ENCODE results near the gene NRF1.
A peak's percentile ranks its signal among the peaks of the same experiment; 100 is the strongest.

NRF1 gene

DNA sequence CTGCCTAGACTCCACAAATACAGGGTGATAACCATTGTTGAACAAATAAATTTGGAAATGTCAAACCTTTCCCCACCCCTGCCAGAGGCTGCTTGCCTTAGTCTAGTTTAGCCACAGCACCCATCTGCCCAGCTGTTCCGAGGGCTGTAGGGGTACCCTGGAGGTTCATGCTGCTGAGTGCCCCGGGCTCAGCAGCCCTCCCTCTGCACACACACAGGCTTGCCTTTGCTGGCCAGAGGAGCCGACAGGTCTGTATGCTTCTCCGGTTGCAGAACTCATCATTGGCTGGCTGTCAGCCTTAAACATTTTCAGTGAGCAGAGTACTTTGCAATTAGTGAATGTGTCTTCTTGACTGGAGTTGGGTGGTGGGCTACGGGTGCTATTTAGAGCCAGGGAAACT, 122.9 kb downstream of the NRF1 start:
- no peak for DNase-seq (ENCODE audit: low read depth in 2 of 2)

DNA sequence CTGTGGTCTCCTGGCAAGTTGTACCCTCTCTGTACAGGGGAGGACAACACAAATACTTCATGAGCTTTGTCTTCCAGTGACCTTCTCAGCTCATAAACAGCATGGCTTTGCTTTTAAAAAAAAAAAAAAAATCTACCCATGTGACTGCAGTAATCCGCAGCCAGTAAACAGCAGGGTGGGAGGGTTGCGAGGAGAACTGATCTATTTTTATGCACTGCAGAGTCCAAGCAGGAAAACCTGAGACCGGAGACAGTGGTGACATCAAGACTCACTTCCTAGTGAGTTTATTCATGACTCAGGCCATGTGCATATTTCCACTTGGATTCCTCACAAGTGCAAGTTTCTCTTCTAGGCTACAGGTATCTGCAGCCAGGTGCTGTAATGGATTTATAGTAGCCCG, 127.9 kb downstream of the NRF1 start:
- no peak for DNase-seq (ENCODE audit: low read depth in 2 of 2)

DNA sequence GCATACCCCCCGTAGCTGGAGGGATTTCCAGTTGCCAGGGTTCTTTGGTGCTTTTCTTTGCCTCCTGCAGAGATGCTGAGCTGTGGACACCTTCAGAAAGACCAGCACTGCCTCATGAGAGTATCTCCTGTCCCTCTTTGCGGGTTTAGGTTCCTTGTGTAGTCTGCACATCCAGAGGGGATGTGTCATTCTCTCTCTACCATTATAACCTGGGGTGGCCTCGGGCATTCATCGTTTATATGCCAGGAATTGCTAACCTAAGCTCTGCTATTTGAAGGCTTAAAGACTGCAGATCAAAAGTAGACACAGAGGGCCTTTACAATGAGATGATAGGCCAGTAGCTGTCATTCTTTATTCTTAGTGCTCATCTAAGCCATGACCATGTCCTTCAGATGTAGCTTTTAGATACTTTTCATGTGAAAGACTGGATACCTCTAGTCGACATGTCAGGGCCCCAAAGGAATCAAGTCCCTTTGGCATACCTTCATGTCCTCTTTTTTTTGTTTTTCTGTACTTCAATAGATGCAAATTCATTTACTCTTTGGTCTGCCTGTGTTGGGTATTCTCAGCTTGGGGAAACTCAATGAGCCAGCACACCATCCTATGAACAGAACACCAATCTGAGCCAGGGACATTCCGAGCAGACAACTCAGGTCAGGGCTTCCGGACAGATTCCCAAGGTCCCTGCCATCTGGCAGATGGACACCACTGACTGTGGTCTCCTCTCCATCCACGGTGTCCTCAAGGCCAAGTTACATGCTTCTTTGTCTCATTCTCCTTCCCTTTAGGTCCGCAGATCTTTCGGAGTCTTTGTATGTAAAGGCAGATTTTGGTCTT, 129.3 kb downstream of the NRF1 start:
- DNase-seq (ENCODE audit: low read depth in 2 of 2), result no peak

DNA sequence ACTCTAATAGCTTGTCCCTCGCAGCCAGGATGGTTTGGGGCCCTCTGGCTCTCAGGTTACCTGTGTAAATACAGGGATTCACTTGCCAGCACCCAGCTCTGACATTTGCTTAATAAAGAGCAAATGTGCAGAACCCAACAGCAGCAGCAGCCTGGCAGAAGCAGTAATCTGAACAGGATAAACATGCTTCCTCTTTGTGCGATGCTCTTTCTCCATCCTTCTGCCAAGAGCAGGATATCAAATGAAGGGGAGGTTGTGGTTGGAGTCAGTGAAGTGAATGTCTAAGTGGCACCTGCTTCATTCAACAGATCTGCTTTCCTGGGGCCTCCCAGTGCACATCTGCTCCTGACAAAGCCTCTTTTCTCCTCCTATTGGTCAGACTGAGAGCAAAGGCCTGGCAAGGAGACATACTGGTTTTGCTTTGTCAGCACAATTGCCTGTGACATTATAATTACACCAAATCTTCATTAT, 130.3 kb downstream of the NRF1 start:
- no peak for DNase-seq (ENCODE audit: low read depth in 2 of 2)

DNA sequence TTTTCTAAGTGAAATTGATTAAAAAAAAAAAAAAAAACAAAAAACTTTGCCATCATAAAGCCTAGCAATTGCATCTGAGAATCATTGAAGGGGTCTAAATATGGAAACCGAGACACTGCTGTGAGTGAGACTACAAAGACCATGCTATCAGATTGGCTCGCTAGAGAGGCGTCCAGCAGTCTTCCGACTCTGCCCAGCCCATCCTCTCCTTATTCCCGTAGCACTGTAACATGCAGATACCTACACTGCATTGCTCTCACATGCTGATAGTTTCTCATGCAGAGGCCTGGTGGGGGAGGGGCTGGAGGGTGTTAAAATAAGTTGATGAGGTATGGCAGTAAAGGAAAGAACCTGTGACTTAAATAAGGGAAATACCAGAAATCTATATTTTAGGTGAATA, 130.7 kb downstream of the NRF1 start:
- DNase-seq (ENCODE audit: low read depth in 2 of 2), result no peak

DNA sequence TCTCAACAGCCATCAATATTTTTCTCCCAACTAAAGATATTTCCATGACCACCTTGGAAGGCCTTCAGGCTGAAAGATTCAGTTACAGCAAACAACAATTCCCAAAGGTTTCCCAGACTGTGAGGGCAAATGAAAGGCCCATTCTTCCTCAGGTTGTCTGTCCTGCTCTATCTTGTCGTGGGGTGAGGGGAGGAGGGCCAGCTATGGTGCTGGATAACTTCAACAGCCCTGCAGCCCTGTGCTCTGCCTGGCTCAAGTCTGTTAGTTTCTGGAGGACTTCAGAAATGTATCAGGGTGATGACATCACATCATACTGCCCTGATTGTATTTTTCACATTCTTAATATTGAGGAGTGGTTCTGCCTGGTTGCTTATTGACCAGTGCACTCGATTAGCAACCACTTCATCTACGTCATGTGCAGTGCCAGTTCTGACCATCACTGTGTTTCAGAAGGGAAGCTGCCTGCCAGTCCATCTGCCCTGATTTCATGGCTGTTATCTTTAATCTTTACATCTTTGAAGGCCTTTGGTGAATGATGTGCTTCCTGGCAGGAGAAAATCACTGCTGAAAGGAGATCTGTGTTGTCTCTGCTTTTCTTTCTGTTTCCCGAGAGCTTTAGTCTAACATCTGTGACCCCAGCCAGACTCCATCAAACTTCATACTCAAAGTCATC, 135.5 kb downstream of the NRF1 start:
- no peak for DNase-seq (ENCODE audit: low read depth in 2 of 2)

DNA sequence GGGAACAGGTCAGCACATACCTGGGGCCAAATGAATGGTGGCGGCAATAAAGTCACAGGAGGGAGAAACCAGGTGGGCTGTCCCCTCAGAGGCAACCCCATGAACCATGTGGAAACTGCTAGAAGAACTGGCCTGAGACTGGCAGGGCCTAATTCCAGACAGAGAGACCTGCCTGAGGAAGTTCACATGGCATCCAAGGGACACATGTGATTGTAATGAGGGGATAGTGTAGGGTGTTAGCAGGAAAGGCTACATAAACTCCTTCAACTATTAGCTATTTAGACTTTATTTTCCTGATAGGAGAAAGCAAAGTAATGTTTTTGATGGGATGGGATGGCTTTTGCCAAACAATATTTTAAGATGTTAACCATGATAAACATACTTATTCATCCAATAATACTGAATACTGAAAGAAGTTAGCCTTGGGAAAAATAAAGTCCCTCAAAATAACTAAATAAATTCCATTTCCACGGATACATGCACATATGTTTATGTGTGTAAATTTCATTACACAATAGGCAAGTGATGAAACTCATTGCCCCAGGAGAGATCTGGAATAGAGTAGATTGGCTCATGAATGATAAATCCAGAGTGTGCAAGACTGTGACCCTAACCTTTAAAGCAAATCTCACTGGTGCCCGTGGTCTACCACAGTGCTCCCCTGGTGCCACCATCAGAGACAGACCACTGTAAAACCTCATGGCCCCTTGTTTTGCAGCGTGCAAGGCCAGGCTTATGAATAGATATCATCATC, 137.0 kb downstream of the NRF1 start:
- peak in 1 of 2 experiments; percentile 5 for DNase-seq (ENCODE audit: low read depth in 2 of 2)

DNA sequence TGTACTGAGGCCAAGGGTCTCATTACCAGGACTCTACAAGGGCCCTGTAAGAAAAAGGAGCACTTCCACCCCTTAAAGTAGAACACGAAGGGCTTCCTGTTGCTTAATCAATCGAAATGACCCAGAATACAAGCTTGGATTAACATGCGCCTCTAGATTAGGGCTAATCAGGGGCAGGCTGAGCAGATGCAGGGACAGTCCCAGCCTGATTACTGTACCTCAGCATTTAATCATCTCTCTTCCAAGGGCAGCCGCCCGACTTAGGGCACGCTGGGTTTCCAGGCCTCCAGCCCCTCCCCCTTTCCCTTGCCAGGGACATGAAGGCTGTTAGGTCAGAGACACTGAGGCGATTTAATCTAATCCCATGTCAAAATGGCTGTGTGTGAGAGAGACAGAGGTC, 138.6 kb downstream of the NRF1 start:
- no peak for DNase-seq (ENCODE audit: low read depth in 2 of 2)

DNA sequence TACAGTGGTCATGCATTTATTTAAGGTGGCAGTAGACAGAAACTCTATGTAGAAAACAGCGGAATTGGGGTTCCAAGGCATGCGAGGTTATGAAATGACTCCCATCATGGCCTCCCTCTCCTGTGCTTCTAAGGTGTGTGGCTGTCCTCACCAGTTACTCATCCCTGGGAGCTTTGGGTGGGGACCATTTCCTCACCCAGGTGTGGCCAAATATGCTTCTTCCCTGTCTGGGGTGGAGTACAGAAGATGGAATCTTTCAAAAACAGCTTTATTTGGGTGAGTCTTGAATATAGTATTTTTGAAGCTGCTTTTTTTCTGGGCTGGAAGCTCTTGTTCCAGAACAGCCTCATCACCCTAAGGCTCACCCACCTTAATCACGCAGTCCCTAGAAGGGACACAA, 139.0 kb downstream of the NRF1 start:
- DNase-seq (ENCODE audit: low read depth in 2 of 2), result no peak

DNA sequence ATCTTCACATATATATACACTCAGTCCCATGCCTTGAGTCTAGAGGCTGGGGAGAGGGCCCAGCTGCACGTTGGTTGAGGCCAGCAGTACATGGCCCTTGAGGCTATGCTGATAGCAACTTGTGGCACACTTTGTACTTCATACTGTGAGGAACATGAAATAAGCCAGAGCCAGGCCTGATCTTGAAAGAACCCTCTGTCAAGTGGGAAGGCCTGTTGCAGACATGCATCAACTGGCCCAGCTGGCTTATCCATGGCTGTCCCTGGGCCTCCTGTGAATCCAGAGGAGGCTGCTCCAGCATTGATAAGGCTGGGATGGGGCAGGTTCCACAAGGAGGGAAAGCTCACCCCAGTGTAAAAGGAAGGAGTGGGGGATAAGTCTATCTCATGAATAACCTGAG, 140.4 kb downstream of the NRF1 start:
- no peak for DNase-seq (ENCODE audit: low read depth in 2 of 2)

DNA sequence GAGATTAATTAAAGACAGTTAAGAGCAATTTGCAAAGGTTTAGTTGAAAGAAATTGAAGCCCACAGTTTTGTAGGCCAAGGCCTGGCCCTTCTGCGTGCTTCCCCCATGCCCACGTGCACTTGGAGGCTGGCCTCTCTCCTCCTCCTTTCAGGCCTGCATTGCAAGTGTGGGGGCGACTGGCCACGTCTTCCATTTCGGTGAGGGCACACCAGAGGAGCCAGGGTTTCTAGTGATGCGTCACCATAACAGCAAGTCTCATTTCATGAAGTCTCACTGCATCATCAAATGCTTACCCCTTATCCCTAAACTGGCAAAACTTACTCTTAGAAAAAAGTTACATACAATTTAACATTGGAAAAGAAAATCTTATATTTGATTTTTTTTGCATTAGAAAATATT, 141.2 kb downstream of the NRF1 start:
- no peak for DNase-seq (ENCODE audit: low read depth in 2 of 2)

DNA sequence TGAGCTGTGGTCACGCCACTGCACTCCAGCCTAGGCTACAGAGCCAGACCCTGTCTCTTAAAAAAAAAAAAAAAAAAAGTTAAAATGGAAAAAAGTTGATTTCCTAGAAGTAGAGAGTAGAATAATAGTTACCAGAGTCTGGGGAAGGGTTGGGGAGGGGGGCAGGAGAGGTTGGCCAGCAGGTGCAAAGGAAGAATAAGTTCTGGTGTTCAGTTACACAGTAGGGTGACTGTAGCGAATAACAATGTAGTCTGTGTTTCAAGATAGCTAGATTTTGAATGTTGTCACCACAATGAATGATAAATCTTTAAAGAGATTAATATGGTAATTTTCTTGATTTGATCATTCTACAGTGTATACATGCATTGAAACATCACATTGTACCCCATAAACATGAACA, 142.9 kb downstream of the NRF1 start:
- no peak for DNase-seq (ENCODE audit: low read depth in 2 of 2)

DNA sequence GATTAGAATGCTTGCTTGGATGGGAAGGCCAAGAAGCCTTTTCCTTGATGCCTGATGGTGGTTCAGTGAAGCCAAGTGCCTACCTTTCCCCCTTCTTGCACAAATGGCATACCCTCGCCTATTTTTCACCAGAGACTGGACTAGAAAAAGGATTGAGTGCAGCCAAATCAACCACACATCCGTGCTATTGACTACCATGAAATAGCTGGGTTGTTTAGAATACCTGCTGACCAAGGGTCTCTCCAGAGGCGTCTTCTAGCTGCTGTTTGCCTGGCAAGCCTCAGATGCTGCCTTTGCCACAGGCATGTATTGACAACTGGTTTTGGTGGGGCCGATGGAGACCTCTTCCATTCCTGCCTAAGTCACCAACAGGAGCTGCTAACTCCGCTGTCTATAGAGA, 146.5 kb downstream of the NRF1 start:
- DNase-seq (ENCODE audit: low read depth in 2 of 2), result no peak

DNA sequence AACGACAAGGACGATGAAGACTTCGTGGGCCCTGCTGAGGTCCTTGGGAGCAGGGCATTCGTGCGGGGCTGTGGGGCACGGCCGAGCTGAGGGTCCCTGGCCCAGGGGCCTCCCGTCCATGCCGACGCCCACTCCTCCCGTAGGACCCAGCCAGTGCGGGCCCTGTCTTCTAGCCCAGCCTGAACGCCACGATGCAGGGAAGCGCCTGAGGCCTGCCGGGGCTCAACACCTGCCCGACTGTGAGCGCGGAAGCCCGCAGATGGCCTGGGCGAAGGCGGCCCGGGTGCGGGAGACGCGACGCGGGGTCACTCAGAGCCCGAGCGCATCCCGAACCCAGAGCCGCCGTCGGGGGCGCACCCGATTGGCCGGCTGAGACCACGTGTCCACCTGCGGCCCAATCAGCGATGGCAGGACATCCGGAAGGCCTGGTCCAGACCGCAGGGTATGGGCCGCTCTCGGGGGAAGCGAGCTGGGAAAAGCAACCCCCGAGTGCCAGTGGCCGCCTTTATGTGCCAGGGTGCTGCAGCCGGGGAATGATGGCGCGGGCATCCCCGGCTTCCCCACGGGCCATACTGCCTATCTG, 151.0 kb downstream of the NRF1 start:
- no peak for DNase-seq (ENCODE audit: low read depth in 2 of 2)

DNA sequence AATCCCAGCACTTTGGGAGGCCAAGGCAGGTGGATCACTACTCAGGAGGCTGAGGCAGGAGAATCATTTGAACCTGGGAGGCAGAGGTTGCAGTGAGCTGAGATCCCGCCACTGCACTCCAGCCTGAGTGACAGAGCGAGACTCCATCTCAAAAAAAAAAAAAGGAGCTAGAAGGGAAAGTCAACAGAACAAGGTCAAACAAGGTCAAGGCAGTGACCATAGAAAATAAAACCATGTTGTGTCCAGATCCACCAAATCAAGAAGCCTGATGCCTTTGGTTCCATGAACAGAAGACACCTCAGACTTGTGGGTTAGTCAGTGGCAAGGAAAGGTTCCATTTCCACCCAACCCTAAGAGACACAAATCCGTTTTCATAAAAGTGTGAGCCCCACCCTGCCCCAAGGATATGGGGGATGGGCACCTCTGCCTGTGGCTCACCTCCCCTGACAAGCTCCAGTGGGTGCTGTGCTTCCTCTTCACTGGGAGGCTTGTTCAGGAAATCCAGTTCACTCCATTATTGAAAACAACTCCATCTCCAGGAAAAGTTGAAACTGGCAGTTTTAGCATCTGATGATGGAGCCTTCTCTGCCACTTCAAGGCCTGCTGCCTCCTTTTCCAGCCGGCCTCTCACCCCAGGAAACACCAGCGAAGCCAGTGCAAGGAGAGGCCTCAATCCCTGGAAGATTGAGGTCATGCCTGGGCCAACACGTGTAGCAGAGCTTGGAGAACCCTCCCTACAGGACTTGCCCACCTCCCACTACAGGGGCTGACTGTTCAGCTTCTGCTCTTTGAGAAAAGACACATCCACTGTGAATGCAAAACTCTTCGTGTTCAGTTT, 152.9 kb downstream of the NRF1 start:
- no peak for DNase-seq (ENCODE audit: low read depth in 2 of 2)

DNA sequence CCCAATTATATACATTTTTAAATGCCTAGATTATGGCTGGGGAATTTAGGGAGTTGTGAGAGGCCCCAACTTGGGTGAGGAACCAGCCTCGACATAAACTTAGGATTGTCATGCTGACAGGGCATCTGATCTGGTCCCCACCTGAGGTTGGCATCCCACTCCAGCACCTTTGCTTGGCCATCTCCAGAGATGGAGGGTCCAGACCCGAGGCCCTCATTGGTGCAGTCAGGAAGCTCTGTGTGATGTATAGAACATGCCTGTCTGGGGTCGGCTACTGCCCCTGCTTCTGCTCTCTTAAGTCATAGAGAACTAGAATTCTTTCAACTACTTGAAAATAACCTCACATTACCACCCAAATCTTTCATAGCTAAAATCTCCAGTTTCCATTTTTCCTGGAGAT, 153.8 kb downstream of the NRF1 start:
- DNase-seq (ENCODE audit: low read depth in 2 of 2), result no peak

DNA sequence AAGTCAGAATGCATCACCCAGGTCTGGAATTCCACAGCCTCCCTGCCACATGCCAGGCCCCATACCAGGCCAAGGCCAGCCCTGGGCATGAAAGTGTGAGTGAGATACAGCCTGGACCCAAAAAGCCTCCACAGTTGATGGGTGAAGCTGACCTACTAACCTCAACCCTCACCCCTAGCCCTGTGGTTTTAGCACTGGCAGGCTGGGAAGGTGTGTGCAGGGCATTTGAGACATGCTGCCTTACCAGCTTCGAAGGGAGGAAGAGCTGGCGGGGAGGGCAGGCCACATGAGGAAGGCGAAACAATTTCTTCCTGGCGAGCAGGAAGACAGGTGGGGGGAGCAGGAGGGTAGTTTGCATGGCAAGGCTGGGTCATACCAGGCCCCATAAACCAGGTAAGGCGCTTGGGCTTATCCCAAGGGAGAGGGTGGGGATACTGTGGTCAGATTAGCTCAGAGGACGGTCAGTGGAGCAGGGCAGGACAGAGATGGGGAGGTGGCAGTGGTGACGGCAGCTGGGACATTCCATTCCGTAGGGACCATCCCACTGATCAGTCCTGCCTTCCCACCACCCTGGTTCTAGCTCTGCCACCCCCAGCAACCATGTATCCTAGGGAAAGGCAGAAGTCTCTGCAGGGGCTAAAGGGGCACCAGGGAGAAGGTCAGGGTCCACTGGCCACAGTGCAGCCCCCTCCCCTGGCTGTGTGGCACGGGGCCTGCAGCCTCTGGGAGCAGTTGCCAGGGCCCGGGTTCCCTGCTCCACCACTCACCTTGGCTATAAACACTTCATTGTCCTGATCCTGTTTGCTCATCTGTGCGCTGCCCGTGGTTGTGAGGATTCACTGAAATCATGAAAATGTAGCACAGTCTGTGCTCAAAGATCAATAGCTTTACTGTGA, 155.8 kb downstream of the NRF1 start:
- no peak for DNase-seq (ENCODE audit: low read depth in 2 of 2)

DNA sequence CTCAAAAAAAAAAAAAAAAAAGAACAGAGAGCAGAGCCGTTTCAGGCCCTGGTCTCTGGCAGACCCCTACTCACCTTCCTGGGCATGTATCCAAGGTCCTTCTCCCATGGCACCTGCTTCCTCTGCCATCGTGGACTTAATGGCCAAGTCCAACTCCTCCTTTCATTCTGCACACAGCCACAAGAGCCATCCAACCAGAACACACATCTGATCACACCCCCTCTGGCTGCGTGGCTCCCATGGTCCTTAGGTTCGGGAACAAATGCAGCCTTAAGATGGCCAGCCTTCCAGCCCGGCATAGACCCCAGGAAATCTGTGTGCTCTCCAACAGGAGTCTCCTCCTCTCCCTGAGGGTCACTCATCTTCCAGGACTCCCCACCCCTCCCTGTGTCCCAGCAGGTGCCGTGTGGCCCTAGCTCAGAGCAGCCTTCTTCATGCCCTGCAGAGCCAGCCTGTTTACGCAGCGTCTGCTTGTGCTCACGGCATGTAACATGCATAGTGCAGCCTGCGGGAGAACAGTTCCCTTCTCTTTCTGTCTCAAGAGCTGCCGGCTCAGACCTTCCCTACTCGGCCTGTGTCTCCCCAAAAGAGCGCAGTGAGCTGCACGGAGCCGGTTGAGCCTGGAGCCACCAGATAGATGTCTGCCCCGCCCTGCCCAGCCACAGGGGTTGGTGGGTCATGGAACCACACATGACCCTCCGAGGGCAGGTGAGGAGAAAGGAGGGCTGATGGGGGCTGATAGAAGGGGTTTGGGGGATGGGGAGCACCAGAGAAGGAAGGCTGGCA, 157.3 kb downstream of the NRF1 start:
- no peak for DNase-seq (ENCODE audit: low read depth in 2 of 2)

DNA sequence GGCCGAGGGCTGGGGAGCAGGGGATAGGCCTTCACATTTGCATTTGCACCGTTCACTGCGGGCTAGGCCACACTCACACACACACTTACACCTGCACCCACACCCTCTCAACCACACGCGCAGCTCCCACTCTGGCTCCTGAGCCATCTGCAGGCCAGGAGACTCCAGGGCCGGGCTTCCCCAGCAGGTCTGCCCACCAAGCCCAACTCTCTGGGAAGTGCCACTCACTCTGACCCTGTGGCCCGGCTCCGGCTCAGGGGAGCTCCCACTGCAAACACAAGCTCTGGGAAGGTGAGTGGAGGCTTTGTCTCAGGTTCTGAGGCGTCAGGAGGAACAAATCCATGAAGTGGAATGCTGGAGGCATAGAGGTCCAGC, 157.9 kb downstream of the NRF1 start:
- DNase-seq (ENCODE audit: low read depth in 2 of 2), result no peak

Data from fibroblast of skin of left quadriceps (primary cell).